Gastrocnemius medialis (tissue), 4 donors: ENCODE results near the gene COL1A2. TPM values are rescaled to one million over a fixed set of nuclear protein-coding genes. Genes with fewer than 3 reads are reported as not detected.

Experiments
- ATAC-seq, 2 donors: fragments of 150-250 bp; one replicate each; pipeline ENCODE4 v1.9.1; 2016
- DNase-seq, 2 donors: peaks; one replicate each; pipeline ENCODE4 v3.0.0-alpha.2; 2019
- H3K27ac ChIP-seq, 4 donors: fragments of 200-600 bp; sonication (generic); 1 replicate in 1 of 4; 2 replicates in 3 of 4; pipeline ENCODE4 v1.5.1; 2016 to 2018; ENCODE audit warnings: mild to moderate bottlenecking in 2 of 4, moderate library complexity in 1 of 4
- H3K27me3 ChIP-seq, 3 donors: fragments of 200-600 bp; sonication (generic) in 2 of 3; 1 replicate in 1 of 3; 2 replicates in 2 of 3; pipeline versions ENCODE4 v1.5.1 to v1.6.0; 2016 to 2019; ENCODE audit warnings: mild to moderate bottlenecking in 1 of 3, moderate library complexity in 1 of 3
- H3K36me3 ChIP-seq, 2 donors: fragments of 200-600 bp; sonication (generic) in 1 of 2; one replicate each; pipeline ENCODE4 v1.5.1; 2017 to 2018
- H3K4me1 ChIP-seq, 2 donors: fragments of 200-600 bp; sonication (generic) in 1 of 2; one replicate each; pipeline ENCODE4 v1.5.1; 2016 to 2017; ENCODE audit warnings: mild to moderate bottlenecking in 2 of 2
- H3K4me3 ChIP-seq, 4 donors: fragments of 200-600 bp; sonication (generic) in 3 of 4; 1 replicate in 1 of 4; 2 replicates in 3 of 4; pipeline ENCODE4 v1.5.1; 2016 to 2019; ENCODE audit warnings: mild to moderate bottlenecking in 2 of 4
- H3K9me3 ChIP-seq, 3 donors: fragments of 200-600 bp; sonication (generic) in 2 of 3; 1 replicate in 1 of 3; 2 replicates in 2 of 3; pipeline ENCODE4 v1.5.1; 2016 to 2019
- POLR2A ChIP-seq, 2 donors: fragments of 450-650 bp; IDR thresholded peaks; one replicate each; pipeline ENCODE4 v1.6.1; 2017; ENCODE audit warnings: antibody characterized with exemption in 2 of 2, mild to moderate bottlenecking in 2 of 2, moderate library complexity in 2 of 2
- in situ Hi-C, 4 donors: fragments of 200-750 bp; cut with MboI; loops; one replicate each; pipeline versions ENCODE4 v1.15.0 to v1.8.0; 2017; ENCODE audit warnings: low sequenced_read_pairs in 4 of 4
- intact Hi-C: fragments of 100-400 bp; cut with DNase I; formaldehyde crosslinking; loops from one replicate; pipeline ENCODE4 v1.15.1; 2023; ENCODE audit warnings: low total_unique reads
- total RNA-seq, 4 donors: library from RNA; depleted of rRNA; stranded (reverse); fragments of >200 nt; gene quantifications; one replicate each; pipeline versions ENCODE4 v1.1.0 to v1.2.3, GENCODE V29; 2016
- TF ChIP-seq, protein P1 (sequence below), 5 experiments: fragments of 450-650 bp in 3 of 5; fragments of 200-600 bp in 2 of 5; sonication (generic) in 2 of 5; IDR thresholded peaks in 4 of 5; conservative IDR thresholded peaks in 1 of 5; 1 replicate in 4 of 5; 2 replicates in 1 of 5; pipeline ENCODE4 v1.5.1; 2016 to 2019; ENCODE audit warnings: antibody characterized with exemption in 5 of 5, mild to moderate bottlenecking in 3 of 5, moderate library complexity in 3 of 5

The COL1A2 gene
- total RNA-seq, 4 donors from 2014 or later = 11.2 to 43.6 (median 18.7) TPM

DNA sequence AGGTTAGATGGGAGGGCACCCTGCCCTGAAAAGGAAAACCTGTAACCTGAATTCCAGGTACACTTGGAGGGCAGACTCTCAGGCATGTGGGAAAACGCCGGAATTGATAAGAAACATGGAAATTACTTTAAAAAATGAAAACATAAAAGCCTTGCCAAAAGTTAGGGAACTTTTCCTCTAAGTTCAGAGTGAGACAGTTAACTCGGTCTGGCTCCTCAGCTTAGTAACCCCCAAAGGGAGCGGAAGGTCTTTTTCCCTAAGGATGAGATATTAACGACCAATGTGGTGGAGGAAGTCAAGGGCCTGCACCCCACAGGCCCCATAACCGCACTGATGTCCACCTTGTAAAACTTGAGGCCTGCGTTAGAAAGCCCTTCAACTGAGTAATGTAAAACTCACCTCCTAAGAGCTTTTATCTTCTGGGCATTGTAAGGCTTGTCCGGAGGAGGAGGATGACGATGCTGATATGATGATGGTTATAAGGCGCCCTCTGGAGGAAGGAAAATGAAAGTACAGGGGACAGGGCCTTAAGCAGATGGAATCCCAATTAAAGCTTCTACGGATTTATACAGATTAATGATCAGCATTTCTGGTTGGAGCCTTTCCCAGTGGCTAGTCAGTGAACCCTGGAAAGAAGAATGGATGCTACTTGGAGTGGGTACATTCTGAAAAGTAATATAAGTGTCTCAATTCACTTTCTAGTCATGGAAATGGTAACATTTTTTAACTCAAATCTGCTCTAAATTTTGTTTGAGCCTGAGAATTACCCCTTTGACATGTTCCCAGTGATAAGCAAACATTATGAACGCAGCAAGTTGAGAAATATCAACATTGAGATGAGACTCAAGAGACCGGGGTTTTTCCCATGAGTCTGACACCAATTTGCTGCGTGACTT is 694 bp downstream of the COL1A2 start:
- in situ Hi-C loops = loop anchor here in 3 of 4 donors (5.0 to 10.0 kb wide), 2 partner anchors 98 to 101 kb away; no protein-coding TSS in a partner anchor
- Histone ChIP-seq H3K9me3 (no peaks in the 10 kb centered on the region), H3K27me3 (peaks cover 14 to 39% (median 16%) of the 10 kb centered on the region in 3 donors), H3K4me1 (peaks cover 0 to 5% of the 10 kb centered on the region in 2 donors), H3K36me3 (no peaks in the 10 kb centered on the region), H3K4me3 (peak overlapping the region; percentile 44 to 55 (median 54)), H3K27ac (peak overlapping the region; percentile 61 to 75 (median 67))
- ATAC-seq = peak; percentile 65 to 82
- peak in 1 of 2 donors; percentile 39 for DNase-seq
- TF ChIP-seq, protein P1, sequence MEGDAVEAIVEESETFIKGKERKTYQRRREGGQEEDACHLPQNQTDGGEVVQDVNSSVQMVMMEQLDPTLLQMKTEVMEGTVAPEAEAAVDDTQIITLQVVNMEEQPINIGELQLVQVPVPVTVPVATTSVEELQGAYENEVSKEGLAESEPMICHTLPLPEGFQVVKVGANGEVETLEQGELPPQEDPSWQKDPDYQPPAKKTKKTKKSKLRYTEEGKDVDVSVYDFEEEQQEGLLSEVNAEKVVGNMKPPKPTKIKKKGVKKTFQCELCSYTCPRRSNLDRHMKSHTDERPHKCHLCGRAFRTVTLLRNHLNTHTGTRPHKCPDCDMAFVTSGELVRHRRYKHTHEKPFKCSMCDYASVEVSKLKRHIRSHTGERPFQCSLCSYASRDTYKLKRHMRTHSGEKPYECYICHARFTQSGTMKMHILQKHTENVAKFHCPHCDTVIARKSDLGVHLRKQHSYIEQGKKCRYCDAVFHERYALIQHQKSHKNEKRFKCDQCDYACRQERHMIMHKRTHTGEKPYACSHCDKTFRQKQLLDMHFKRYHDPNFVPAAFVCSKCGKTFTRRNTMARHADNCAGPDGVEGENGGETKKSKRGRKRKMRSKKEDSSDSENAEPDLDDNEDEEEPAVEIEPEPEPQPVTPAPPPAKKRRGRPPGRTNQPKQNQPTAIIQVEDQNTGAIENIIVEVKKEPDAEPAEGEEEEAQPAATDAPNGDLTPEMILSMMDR (IDR thresholded peaks at IDR 0.05 in 4 of 5, conservative IDR thresholded peaks at IDR 0.05 in 1 of 5) = peak; percentile 47 to 63 (median 60)
- no peak for TF ChIP-seq POLR2A (IDR thresholded peaks at IDR 0.05)
- intact Hi-C loops = loop anchor here (2.0 kb wide), 2 partner anchors 99 to 107 kb away; no protein-coding TSS in a partner anchor

GRCh38 chr7:94396037-94396431 is 1.3 kb downstream of the COL1A2 start:
- peaks cover 0 to 5% of the 10 kb centered on the region in 2 donors for H3K4me1 ChIP-seq
- in situ Hi-C loops (loop anchor here in 3 of 4 donors (5.0 to 10.0 kb wide), 2 partner anchors 99 to 101 kb away; no protein-coding TSS in a partner anchor), intact Hi-C loops (no loop called here)
- ATAC-seq = peak; percentile 42 to 59
- TF ChIP-seq, protein P1 (IDR thresholded peaks at IDR 0.05 in 4 of 5, conservative IDR thresholded peaks at IDR 0.05 in 1 of 5) = no peak
- no peak for TF ChIP-seq POLR2A (IDR thresholded peaks at IDR 0.05)
- peak overlapping the region; percentile 44 to 55 (median 54) for H3K4me3 ChIP-seq
- H3K36me3 ChIP-seq = no peaks in the 10 kb centered on the region
- H3K27ac ChIP-seq = peak overlapping the region; percentile 61 to 75 (median 67)
- peak in 1 of 2 donors; percentile 26 for DNase-seq
- no peaks in the 10 kb centered on the region for H3K9me3 ChIP-seq
- H3K27me3 ChIP-seq = peaks cover 14 to 39% (median 16%) of the 10 kb centered on the region in 3 donors

DNA sequence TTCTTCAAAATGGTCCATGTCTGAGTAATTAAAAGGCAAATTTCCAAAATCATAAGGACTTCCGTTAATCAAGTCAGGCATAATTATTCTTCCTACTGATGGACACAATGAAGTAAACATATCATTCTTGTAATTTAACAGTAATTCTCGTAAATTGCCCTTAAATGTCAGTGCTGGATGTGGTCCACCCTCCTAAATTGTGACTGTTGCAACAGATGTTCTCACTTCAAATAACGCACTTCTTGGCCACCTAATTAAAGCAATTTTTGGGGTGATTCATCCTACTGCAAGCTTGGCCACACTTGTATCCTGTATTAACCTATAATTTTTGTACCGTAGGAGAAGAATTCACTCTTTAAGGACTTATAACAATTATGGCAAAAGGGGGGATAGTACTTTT is 1.9 kb downstream of the COL1A2 start:
- TF ChIP-seq POLR2A (IDR thresholded peaks at IDR 0.05) = no peak
- TF ChIP-seq, protein P1 (IDR thresholded peaks at IDR 0.05 in 4 of 5, conservative IDR thresholded peaks at IDR 0.05 in 1 of 5) = no peak
- Histone ChIP-seq H3K9me3 (no peaks in the 10 kb centered on the region), H3K4me3 (peak overlapping the region; percentile 44 to 55 (median 54)), H3K4me1 (peaks cover 0 to 5% of the 10 kb centered on the region in 2 donors), H3K27ac (peak overlapping the region; percentile 61 to 75 (median 67)), H3K36me3 (no peaks in the 10 kb centered on the region), H3K27me3 (peaks cover 14 to 39% (median 16%) of the 10 kb centered on the region in 3 donors)
- DNase-seq (no peak), ATAC-seq (peak in 1 of 2 donors; percentile 32)
- intact Hi-C loops (no loop called here), in situ Hi-C loops (loop anchor here in 3 of 4 donors (5.0 to 10.0 kb wide), 2 partner anchors 99 to 102 kb away; no protein-coding TSS in a partner anchor)

DNA sequence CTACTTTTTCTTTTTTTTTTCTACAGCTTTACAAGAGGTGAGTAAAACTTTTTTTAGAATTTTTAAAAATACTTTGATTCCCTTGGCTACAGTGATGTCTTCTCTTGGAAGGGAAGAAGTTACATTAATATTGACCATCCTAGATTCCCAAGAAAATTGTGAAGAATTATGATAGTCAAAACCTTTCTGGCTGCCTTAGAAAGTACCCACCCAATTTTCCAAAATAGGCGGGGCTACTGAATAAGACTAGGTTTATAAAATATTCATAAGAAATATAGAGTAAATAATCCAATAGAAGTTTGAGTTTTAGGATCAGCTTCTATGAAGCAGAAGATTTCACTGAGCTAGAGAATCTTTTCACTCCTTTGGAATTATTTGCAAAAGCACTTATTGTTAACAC is 3.0 kb downstream of the COL1A2 start:
- H3K4me1 ChIP-seq = peaks cover 0 to 5% of the 10 kb centered on the region in 2 donors
- in situ Hi-C loops = loop anchor here in 3 of 4 donors (5.0 to 10.0 kb wide), 2 partner anchors 100 to 103 kb away; no protein-coding TSS in a partner anchor

More for the DNA sequence above, 3.0 kb downstream of the COL1A2 start:
- TF ChIP-seq, protein P1 (IDR thresholded peaks at IDR 0.05 in 4 of 5, conservative IDR thresholded peaks at IDR 0.05 in 1 of 5) = no peak
- no peak for TF ChIP-seq POLR2A (IDR thresholded peaks at IDR 0.05)
- no peak overlapping the region for H3K27ac ChIP-seq
- H3K36me3 ChIP-seq = no peaks in the 10 kb centered on the region
- H3K4me3 ChIP-seq = no peak overlapping the region
- no peak for ATAC-seq
- no peak for DNase-seq
- intact Hi-C loops = no loop called here
- H3K27me3 ChIP-seq = peaks cover 14 to 39% (median 16%) of the 10 kb centered on the region in 3 donors
- H3K9me3 ChIP-seq = no peaks in the 10 kb centered on the region
